Middle frontal gyrus (tissue), 1 donor: ENCODE measurements around the gene HGS.

ENCODE experiments used
- DNase-seq: peaks from one replicate; pipeline ENCODE4 v3.0.0-alpha.2; 2015; ENCODE audit warnings: low spot score; ENCODE audit errors: extremely low spot score

HGS gene

GRCh38 chr17:81703747-81704654 is 20.2 kb downstream of the HGS start:
- DNase-seq = no peak

- no peak for DNase-seq
These were observed 21.9 kb downstream of the HGS start for GRCh38 chr17:81705518-81706231.

GRCh38 chr17:81706232-81706611 is 22.4 kb downstream of the HGS start:
- no peak for DNase-seq

- no peak for DNase-seq
These were observed 23.2 kb downstream of the HGS start for GRCh38 chr17:81706757-81707624.

GRCh38 chr17:81707725-81708646 is 24.2 kb downstream of the HGS start:
- no peak for DNase-seq

- no peak for DNase-seq
These were observed 25.0 kb downstream of the HGS start for GRCh38 chr17:81708739-81709185.

- no peak for DNase-seq
These were observed 26.9 kb downstream of the HGS start for GRCh38 chr17:81710514-81711308.

GRCh38 chr17:81711814-81712467 is 28.1 kb downstream of the HGS start, which contains the start of gene SLC25A10:
Gene SLC25A10 (plus strand): TSS chr17:81712284. CDS start chr17:81712427, 143 bp downstream.
- peak; percentile 56 for DNase-seq

GRCh38 chr17:81712468-81713003 is 28.7 kb downstream of the HGS start:
- DNase-seq = no peak

GRCh38 chr17:81713004-81713555 is 29.3 kb downstream of the HGS start:
- no peak for DNase-seq

GRCh38 chr17:81713556-81714411 is 30.0 kb downstream of the HGS start:
- no peak for DNase-seq

GRCh38 chr17:81714412-81715106 is 30.7 kb downstream of the HGS start:
- no peak for DNase-seq

- no peak for DNase-seq
These were observed 31.5 kb downstream of the HGS start for GRCh38 chr17:81715107-81715871.

- DNase-seq = no peak
These were observed 32.3 kb downstream of the HGS start for GRCh38 chr17:81715872-81716673.

GRCh38 chr17:81716674-81716996 is 32.8 kb downstream of the HGS start:
- DNase-seq = no peak
